Liver (tissue), 9 donors: ENCODE data around the gene EXOC3L1. TPM values are rescaled to one million over a fixed set of nuclear protein-coding genes. Genes with fewer than 3 reads are reported as not detected.

Experiments
- DNase-seq: peaks from one replicate; pipeline ENCODE4 v3.0.0-alpha.2; 2017; ENCODE audit warnings: low spot score
- H3K27ac ChIP-seq, 2 donors: one replicate each; pipeline ENCODE4 v1.7.0; 2013; ENCODE audit warnings: inconsistent platforms in 2 of 2, low read length in 2 of 2, control low read depth in 1 of 2, low read depth in 1 of 2, mild to moderate bottlenecking in 1 of 2
- H3K27me3 ChIP-seq, 4 donors: one replicate each; pipeline versions ENCODE4 v1.6.1 to v1.7.0; 2013; ENCODE audit warnings: low read length in 3 of 4, inconsistent platforms in 1 of 4, mild to moderate bottlenecking in 1 of 4, moderate library complexity in 1 of 4; ENCODE audit not compliant: control insufficient read depth in 4 of 4, insufficient read depth in 4 of 4
- H3K36me3 ChIP-seq, 4 donors: one replicate each; pipeline versions ENCODE4 v1.6.1 to v1.7.0; 2013; ENCODE audit warnings: low read length in 3 of 4, mild to moderate bottlenecking in 3 of 4, low read depth in 1 of 4, moderate library complexity in 1 of 4; ENCODE audit not compliant: control insufficient read depth in 4 of 4, insufficient read depth in 3 of 4
- H3K4me1 ChIP-seq, 4 donors: one replicate each; pipeline versions ENCODE4 v1.6.1 to v1.7.0; 2013; ENCODE audit warnings: low read length in 3 of 4, mild to moderate bottlenecking in 3 of 4, moderate library complexity in 1 of 4; ENCODE audit not compliant: control insufficient read depth in 4 of 4, insufficient read depth in 4 of 4
- H3K4me3 ChIP-seq, 3 donors: one replicate each; pipeline versions ENCODE4 v1.6.1 to v1.7.0; 2013; ENCODE audit warnings: low read length in 3 of 3, control low read depth in 1 of 3, low read depth in 1 of 3, mild to moderate bottlenecking in 1 of 3
- H3K9ac ChIP-seq, 2 donors: one replicate each; pipeline ENCODE4 v1.7.0; 2013; ENCODE audit warnings: low read length in 2 of 2, mild to moderate bottlenecking in 2 of 2, moderate library complexity in 2 of 2, control low read depth in 1 of 2, low read depth in 1 of 2
- H3K9me3 ChIP-seq, 4 donors: one replicate each; pipeline versions ENCODE4 v1.6.1 to v1.7.0; 2013; ENCODE audit warnings: low read length in 3 of 4; ENCODE audit not compliant: control insufficient read depth in 4 of 4
- ATF3 ChIP-seq: IDR thresholded peaks from 2 replicates; pipeline ENCODE4 v1.6.1; 2016; ENCODE audit warnings: antibody characterized with exemption
- CTCF ChIP-seq: fragments of 150-350 bp; IDR thresholded peaks from 2 replicates; pipeline ENCODE4 v1.5.1; 2017; ENCODE audit warnings: improper control_type of control experiment, low read depth, low read length; ENCODE audit not compliant: missing input control
- EGR1 ChIP-seq, 2 donors: IDR thresholded peaks; 2 replicates each; pipeline ENCODE4 v1.6.1; 2016 to 2018; ENCODE audit warnings: antibody characterized with exemption in 2 of 2, low read depth in 2 of 2
- FOXA1 ChIP-seq: IDR thresholded peaks from 2 replicates; pipeline ENCODE4 v1.6.1; 2016; ENCODE audit warnings: antibody characterized with exemption
- FOXA2 ChIP-seq: IDR thresholded peaks from 2 replicates; pipeline ENCODE4 v1.6.1; 2016; ENCODE audit warnings: antibody characterized with exemption
- GABPA ChIP-seq, 2 donors: IDR thresholded peaks in 1 of 2; conservative IDR thresholded peaks in 1 of 2; 2 replicates each; pipeline ENCODE4 v1.6.1; 2016; ENCODE audit warnings: antibody characterized with exemption in 2 of 2, mild to moderate bottlenecking in 1 of 2, moderate library complexity in 1 of 2
- HNF4A ChIP-seq, 2 donors: conservative IDR thresholded peaks; 2 replicates each; pipeline ENCODE4 v1.6.1; 2016; ENCODE audit warnings: antibody characterized with exemption in 2 of 2, mild to moderate bottlenecking in 2 of 2
- HNF4G ChIP-seq: IDR thresholded peaks from 2 replicates; pipeline ENCODE4 v1.6.1; 2016; ENCODE audit warnings: antibody characterized with exemption
- JUND ChIP-seq, 2 donors: IDR thresholded peaks; 2 replicates each; pipeline ENCODE4 v1.6.1; 2016; ENCODE audit warnings: antibody characterized with exemption in 2 of 2
- RAD21 ChIP-seq, 2 donors: IDR thresholded peaks; 2 replicates each; pipeline ENCODE4 v1.6.1; 2016; ENCODE audit warnings: antibody characterized with exemption in 2 of 2, mild to moderate bottlenecking in 2 of 2
- REST ChIP-seq: IDR thresholded peaks from 2 replicates; pipeline ENCODE4 v1.6.1; 2016; ENCODE audit warnings: antibody characterized with exemption, mild to moderate bottlenecking
- RXRA ChIP-seq, 2 donors: IDR thresholded peaks; 2 replicates each; pipeline ENCODE4 v1.6.1; 2017 to 2018; ENCODE audit warnings: antibody characterized with exemption in 2 of 2, mild to moderate bottlenecking in 1 of 2
- SP1 ChIP-seq: IDR thresholded peaks from 2 replicates; pipeline ENCODE4 v1.6.1; 2018; ENCODE audit warnings: antibody characterized with exemption, mild to moderate bottlenecking
- TAF1 ChIP-seq: conservative IDR thresholded peaks from 2 replicates; pipeline ENCODE4 v1.6.1; 2016; ENCODE audit warnings: antibody characterized with exemption, mild to moderate bottlenecking
- YY1 ChIP-seq: IDR thresholded peaks from 2 replicates; pipeline ENCODE4 v1.6.1; 2016; ENCODE audit warnings: antibody characterized with exemption, mild to moderate bottlenecking
- ZBTB33 ChIP-seq: IDR thresholded peaks from 2 replicates; pipeline ENCODE4 v1.6.1; 2016; ENCODE audit warnings: antibody characterized with exemption
- whole genome bisulfite sequencing: extraction: QIAGEN DNeasy Blood & Tissue Kit; methylation state at CpG from one replicate; pipeline ENCODE4 v1.1.7; 2013; 5-methylcytosine and 5-hydroxymethylcytosine counted together
- polyA plus RNA-seq, 2 donors: library from polyadenylated mRNA; stranded (reverse) in 1 of 2; unstranded in 1 of 2; fragments of 200-250 nt in 1 of 2; fragments of >200 nt in 1 of 2; fragmentation: Nextera tagmentation in 1 of 2; extraction: Ambion mirVana in 1 of 2; gene quantifications; one replicate each; pipeline versions ENCODE4 v1.2.1 to v1.2.3, GENCODE V29; 2013 to 2015
- total RNA-seq, 2 donors: library from RNA; depleted of rRNA; stranded (reverse); fragments of >200 nt; gene quantifications; one replicate each; pipeline ENCODE4 v1.2.3, GENCODE V29; 2014
- donor health status: healthy.
- donor health status: healthy.
- donor health status: healthy.
- donor health status: healthy.
- donor health status: healthy.

EXOC3L1 gene
- total and polyA plus RNA-seq, 4 donors, result 1.1 to 3.7 (median 2.8) TPM

GRCh38 chr16:67147437-67148140 lies 42.3 kb downstream of the EXOC3L1 start:
- Histone ChIP-seq H3K36me3 (peaks cover 28 to 58% (median 51%) of the 10 kb centered on the region in 4 donors), H3K9ac (no peak overlapping the region), H3K4me1 (peaks cover 3 to 13% (median 8%) of the 10 kb centered on the region in 4 donors), H3K9me3 (no peaks in the 10 kb centered on the region), H3K4me3 (no peak overlapping the region), H3K27me3 (no peaks in the 10 kb centered on the region), H3K27ac (no peak overlapping the region)
- TF ChIP-seq HNF4G, result no peak
- no peak for TF ChIP-seq FOXA1
- TF ChIP-seq REST, result no peak
- TF ChIP-seq SP1, result no peak
- no peak for TF ChIP-seq YY1
- TF ChIP-seq ATF3, result no peak
- no peak for TF ChIP-seq ZBTB33
- DNase-seq, result no peak
- 92% methylated on average over 4 of the region's 4 CpGs for WGBS

GRCh38 chr16:67146523-67147357 lies 43.2 kb downstream of the EXOC3L1 start:
- no peak for DNase-seq
- Histone ChIP-seq H3K9me3 (no peaks in the 10 kb centered on the region), H3K36me3 (peaks cover 29 to 67% (median 60%) of the 10 kb centered on the region in 4 donors), H3K4me3 (no peak overlapping the region), H3K27ac (no peak overlapping the region), H3K4me1 (peaks cover 3 to 13% (median 8%) of the 10 kb centered on the region in 4 donors), H3K27me3 (no peaks in the 10 kb centered on the region), H3K9ac (no peak overlapping the region)
- 87% methylated on average over 7 of the region's 7 CpGs for WGBS
- no peak for TF ChIP-seq CTCF
- TF ChIP-seq YY1, result no peak
- no peak for TF ChIP-seq RAD21 (IDR thresholded peaks at IDR 0.05)
- TF ChIP-seq TAF1, result no peak
- no peak for TF ChIP-seq ZBTB33
- no peak for TF ChIP-seq ATF3
- no peak for TF ChIP-seq GABPA (IDR thresholded peaks at IDR 0.05 in 1 of 2, conservative IDR thresholded peaks at IDR 0.05 in 1 of 2)
- TF ChIP-seq HNF4A (conservative IDR thresholded peaks at IDR 0.05), result no peak
- no peak for TF ChIP-seq FOXA1
- no peak for TF ChIP-seq RXRA (IDR thresholded peaks at IDR 0.05)
- TF ChIP-seq EGR1 (IDR thresholded peaks at IDR 0.05; ENCODE audit: low read depth in 2 of 2), result no peak
- no peak for TF ChIP-seq JUND (IDR thresholded peaks at IDR 0.05)
- no peak for TF ChIP-seq SP1
- TF ChIP-seq FOXA2, result no peak
